ENCODE results near the gene HS3ST3B1.

The HS3ST3B1 gene

DNA sequence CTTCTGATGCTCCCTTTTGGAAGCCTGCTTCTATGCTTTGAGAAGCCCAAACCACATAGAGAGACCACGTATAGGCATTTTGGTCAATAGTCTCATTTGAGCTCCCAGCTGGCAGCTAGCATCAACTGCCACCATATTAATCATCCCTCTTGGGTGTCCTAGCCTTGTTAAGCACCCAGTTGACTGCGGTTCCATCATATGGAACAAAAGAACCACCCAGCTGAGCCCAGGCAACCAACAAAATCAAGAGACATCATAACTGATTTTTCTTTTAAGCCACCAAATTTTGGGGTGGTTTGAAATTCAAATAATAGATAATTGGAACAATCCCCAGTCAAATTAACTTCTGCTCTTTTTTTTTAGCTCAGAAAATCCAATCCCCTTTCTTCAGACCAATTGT lies 53.9 kb downstream of the HS3ST3B1 start:
- DNase-seq (ENCODE audit: low read depth, low spot score): no peak

DNA sequence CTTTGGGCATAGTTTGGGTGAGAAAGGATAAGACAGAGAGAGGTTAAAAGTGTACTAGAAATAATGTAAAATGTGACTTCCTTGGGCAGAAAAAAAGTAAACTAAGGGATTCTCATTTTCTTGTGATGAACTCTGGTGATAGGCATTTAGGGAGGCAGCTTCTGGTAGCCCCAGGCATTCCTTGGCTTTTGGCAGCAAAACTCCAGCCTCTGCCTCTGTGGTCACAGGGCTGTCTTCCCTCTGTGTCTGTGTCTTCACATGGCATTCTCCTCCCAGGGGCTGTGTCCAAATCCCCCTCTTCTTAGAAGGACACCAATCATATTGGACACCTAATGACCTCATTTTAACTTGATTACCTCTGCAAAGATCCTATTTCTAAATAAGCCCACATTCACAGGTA lies 54.7 kb downstream of the HS3ST3B1 start:
- no peak for DNase-seq (ENCODE audit: low read depth, low spot score)

DNA sequence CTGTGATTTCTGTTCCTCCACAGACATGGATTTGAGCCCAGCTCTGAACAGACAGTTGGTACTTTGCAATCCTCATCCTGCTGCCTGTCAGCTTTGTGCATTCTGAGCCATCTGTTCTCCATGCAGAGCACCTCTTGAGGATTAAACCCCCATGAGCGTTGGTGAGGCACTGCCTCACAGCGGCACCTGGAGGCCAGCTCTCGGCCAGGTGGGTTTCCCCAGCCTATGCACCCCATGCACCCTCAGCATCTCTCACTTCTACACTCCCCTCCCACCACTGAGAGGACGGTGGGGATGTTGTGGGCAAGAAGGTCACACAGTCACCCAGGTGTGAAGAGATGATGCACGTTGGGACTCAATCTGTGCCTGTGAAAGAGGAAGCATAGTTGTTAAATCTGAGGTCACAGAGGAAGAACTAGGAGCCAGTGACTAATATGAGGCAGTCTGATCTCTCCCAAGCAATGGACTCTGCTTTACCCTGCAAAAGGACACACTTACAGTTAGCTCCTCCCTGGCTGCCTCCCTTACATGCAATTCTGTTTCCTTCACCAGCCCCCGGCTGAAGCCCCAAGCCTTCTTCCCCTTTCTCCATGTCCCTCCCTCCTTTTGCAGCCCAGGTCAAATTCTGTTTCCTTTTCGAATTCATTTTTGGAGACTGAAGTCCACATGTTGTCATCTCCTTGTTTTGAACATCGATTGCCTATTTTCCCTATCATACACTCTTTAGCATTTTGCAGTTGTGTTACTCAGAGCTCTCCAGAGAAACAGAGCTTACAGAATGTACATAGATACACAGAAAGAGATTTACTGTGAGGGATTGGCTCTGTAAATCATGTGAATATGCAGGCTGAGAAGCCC lies 58.5 kb downstream of the HS3ST3B1 start:
- DNase-seq (ENCODE audit: low read depth, low spot score): no peak

GRCh38 chr17:14360856-14361255 lies 60.0 kb downstream of the HS3ST3B1 start:
- DNase-seq (ENCODE audit: low read depth, low spot score): no peak

DNA sequence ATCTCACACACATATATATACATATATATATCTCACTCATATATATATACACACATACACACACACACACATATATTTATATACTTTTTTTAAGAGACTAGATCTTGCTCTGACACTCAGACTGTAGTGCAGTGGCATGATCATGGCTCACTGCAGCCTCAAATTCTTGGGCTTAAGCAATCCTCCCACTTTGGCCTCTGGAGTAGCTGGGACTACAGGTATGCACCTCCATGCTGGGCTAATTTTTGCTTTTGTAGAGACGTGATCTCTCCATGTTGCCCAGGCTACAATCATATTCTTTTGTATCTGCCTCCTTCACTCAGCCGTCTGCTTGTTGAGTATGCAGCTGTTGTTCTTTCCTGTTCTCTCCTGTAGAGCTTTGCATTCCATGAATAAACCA lies 60.6 kb downstream of the HS3ST3B1 start:
- DNase-seq (ENCODE audit: low read depth, low spot score): no peak

- no peak for DNase-seq (ENCODE audit: low read depth, low spot score)
Measured at GRCh38 chr17:14361945-14362508, 61.1 kb downstream of the HS3ST3B1 start.

DNA sequence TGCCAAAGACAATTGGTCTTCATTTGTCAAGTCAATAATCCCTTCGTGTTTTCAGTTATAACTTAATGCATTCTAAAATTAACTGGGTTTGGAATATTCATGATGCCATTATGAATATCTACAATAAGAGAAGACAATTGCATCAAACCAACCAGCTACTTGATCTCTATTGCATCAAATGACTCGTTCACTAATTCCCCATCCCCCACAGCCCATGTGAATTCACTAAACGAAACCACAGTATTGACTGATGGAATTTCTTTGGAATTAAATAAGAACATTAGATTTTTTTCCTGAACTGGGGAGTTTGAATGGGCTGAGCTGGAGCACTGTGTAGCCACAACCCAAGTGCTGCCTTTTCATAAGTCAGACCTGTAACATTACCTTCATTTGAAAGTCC lies 65.3 kb downstream of the HS3ST3B1 start:
- no peak for DNase-seq (ENCODE audit: low read depth, low spot score)

DNA sequence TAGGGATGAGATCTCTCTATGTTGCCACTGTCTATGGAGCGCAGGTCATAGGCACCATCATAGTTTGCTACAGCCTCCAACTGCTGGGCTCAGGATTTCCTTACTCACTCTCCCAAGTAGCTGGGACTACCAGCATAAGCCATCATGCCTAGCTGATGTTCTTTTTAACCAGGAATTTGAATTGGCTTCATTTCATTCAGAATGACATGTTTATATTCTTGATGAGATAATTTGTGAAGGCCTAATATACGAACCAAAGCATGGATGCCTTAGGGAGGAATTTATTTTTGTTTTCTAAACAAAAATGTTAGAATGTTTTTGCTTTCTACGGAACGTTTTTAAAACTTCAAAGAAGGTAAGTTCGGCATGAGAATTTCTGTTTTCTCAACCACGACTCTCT lies 71.6 kb downstream of the HS3ST3B1 start:
- no peak for DNase-seq (ENCODE audit: low read depth, low spot score)

GRCh38 chr17:14372905-14373613 lies 72.2 kb downstream of the HS3ST3B1 start:
- no peak for DNase-seq (ENCODE audit: low read depth, low spot score)

DNA sequence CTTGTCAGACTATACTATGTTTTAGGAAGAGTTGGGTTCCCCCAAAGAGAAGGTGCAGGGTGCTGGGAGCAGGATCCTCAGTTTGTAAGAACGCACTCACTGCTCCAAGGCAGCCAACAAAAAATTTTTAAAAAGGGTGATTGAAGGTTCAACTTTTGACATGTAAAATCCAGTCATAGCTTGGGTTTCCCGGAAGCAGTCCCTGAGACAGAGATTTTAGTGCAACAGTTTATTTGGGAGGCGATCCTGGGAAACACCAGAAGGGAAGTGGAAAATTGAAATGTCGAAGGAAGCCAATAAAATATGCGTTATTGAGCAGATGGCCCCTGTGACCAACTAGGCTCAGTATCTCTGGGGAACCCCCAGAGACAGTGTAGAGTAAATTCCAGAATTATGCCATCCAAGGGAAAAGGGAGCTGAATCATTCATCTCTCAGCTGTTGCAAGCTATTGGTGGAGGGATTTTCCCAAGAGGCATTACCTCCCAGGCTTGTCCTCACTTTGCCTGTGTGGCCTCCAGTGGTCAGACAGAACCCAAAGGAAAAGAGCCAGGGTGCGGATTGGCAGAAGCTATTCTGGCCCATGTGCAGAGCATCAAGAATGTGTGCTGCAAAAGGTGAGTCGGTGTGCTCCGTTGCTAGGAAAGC lies 72.9 kb downstream of the HS3ST3B1 start:
- no peak for DNase-seq (ENCODE audit: low read depth, low spot score)

GRCh38 chr17:14374268-14374667 lies 73.4 kb downstream of the HS3ST3B1 start:
- no peak for DNase-seq (ENCODE audit: low read depth, low spot score)

GRCh38 chr17:14376666-14377065 lies 75.8 kb downstream of the HS3ST3B1 start:
- no peak for DNase-seq (ENCODE audit: low read depth, low spot score)

DNA sequence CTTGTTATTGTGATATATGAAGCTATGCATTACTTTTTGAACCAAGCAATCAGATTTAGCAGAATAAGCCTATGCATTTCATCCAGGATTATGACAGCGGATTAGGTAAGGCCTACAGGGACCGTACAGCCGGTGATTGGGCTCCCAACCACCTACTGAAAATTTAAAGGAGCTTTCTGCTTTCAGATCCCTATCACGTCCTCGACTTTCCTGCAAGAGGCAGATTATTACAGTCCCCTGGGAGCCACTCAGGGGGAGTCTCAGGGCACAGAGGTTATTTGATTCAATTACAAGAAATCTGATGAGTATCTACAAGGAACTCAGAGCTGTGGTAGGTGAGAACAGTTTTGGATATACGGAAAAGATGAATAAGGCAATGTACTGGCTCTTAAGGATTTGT lies 80.7 kb downstream of the HS3ST3B1 start:
- no peak for DNase-seq (ENCODE audit: low read depth, low spot score)

GRCh38 chr17:14387036-14387435 lies 86.2 kb downstream of the HS3ST3B1 start:
- no peak for DNase-seq (ENCODE audit: low read depth, low spot score)

- no peak for DNase-seq (ENCODE audit: low read depth, low spot score)
Measured at GRCh38 chr17:14389681-14390080, 88.8 kb downstream of the HS3ST3B1 start.

- DNase-seq (ENCODE audit: low read depth, low spot score): no peak
Measured at GRCh38 chr17:14393723-14394122, 92.8 kb downstream of the HS3ST3B1 start.

- no peak for DNase-seq (ENCODE audit: low read depth, low spot score)
Measured at GRCh38 chr17:14395255-14395654, 94.4 kb downstream of the HS3ST3B1 start.

DNA sequence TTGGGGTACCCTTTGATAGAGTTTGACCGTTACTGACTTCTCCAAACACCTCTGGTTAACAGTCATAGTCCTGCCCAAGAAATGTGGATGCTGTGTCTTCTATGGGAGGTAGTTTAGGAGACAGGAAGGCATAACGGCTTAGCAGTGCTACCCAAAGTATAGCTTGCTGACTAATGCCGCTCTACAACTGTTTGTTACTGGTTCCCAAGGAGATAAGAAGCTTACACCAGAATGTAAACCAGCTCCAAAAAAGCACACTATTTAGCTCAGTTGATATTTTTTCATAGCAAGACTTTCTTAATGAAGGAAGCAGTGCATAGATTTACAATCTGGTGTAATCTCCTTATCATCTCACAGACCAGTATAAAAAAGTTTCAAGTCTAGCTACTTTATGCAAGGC lies 95.7 kb downstream of the HS3ST3B1 start:
- no peak for DNase-seq (ENCODE audit: low read depth, low spot score)

GRCh38 chr17:14398766-14399165 lies 97.9 kb downstream of the HS3ST3B1 start:
- no peak for DNase-seq (ENCODE audit: low read depth, low spot score)

Measured in activated CD4-positive, CD25-positive, alpha-beta regulatory T cell treated with anti-CD3 and anti-CD28 coated beads, Interleukin-2, amount 50 U/mL, for 16 hours (primary cell).